ENCODE data around the gene DOCK1.

Gene DOCK1

GRCh38 chr10:127216274-127216673, 311.0 kb downstream of the DOCK1 start:
- Mint-ChIP-seq H3K27me3 (ENCODE audit: low read depth, poor library complexity) (peaks cover 3% of the 10 kb centered on the region), H3K4me1 (peaks cover 24% of the 10 kb centered on the region), H3K4me3 (peak overlapping the region; percentile 1), H3K27ac (peak overlapping the region; percentile 30), H3K9me3 (peaks cover 7% of the 10 kb centered on the region), H3K36me3 (ENCODE audit: low read depth) (peaks cover 16% of the 10 kb centered on the region)
- TF ChIP-seq CTCF (IDR thresholded peaks at IDR 0.05): no peak
- DNase-seq: no peak

GRCh38 chr10:127216786-127217185, 311.6 kb downstream of the DOCK1 start:
- H3K27me3 Mint-ChIP-seq (ENCODE audit: low read depth, poor library complexity): peaks cover 3% of the 10 kb centered on the region
- no peak overlapping the region for H3K4me3 Mint-ChIP-seq
- H3K36me3 Mint-ChIP-seq (ENCODE audit: low read depth): peaks cover 16% of the 10 kb centered on the region
- H3K4me1 Mint-ChIP-seq: peaks cover 24% of the 10 kb centered on the region
- no peak for TF ChIP-seq CTCF (IDR thresholded peaks at IDR 0.05)
- peak overlapping the region; percentile 30 for H3K27ac Mint-ChIP-seq
- no peak for DNase-seq
- peaks cover 7% of the 10 kb centered on the region for H3K9me3 Mint-ChIP-seq

- H3K4me1 Mint-ChIP-seq: peaks cover 24% of the 10 kb centered on the region
- no peak overlapping the region for H3K27ac Mint-ChIP-seq
- no peak for DNase-seq
- TF ChIP-seq CTCF (IDR thresholded peaks at IDR 0.05): no peak
- peaks cover 16% of the 10 kb centered on the region for H3K36me3 Mint-ChIP-seq (ENCODE audit: low read depth)
- no peak overlapping the region for H3K4me3 Mint-ChIP-seq
- peaks cover 7% of the 10 kb centered on the region for H3K9me3 Mint-ChIP-seq
- peaks cover 3% of the 10 kb centered on the region for H3K27me3 Mint-ChIP-seq (ENCODE audit: low read depth, poor library complexity)
Measured at GRCh38 chr10:127218658-127219057, 313.4 kb downstream of the DOCK1 start.

GRCh38 chr10:127221281-127221680, 316.1 kb downstream of the DOCK1 start:
- Mint-ChIP-seq H3K4me1 (peaks cover 9% of the 10 kb centered on the region), H3K36me3 (ENCODE audit: low read depth) (peaks cover 12% of the 10 kb centered on the region), H3K27ac (no peak overlapping the region), H3K4me3 (no peak overlapping the region), H3K9me3 (peaks cover 7% of the 10 kb centered on the region), H3K27me3 (ENCODE audit: low read depth, poor library complexity) (peaks cover 3% of the 10 kb centered on the region)
- DNase-seq: no peak
- TF ChIP-seq CTCF (IDR thresholded peaks at IDR 0.05): no peak

GRCh38 chr10:127227027-127227426, 321.8 kb downstream of the DOCK1 start:
- H3K4me3 Mint-ChIP-seq: no peak overlapping the region
- no peak for TF ChIP-seq CTCF (IDR thresholded peaks at IDR 0.05)
- peaks cover 3% of the 10 kb centered on the region for H3K27me3 Mint-ChIP-seq (ENCODE audit: low read depth, poor library complexity)
- peaks cover 12% of the 10 kb centered on the region for H3K4me1 Mint-ChIP-seq
- peaks cover 4% of the 10 kb centered on the region for H3K36me3 Mint-ChIP-seq (ENCODE audit: low read depth)
- H3K9me3 Mint-ChIP-seq: no peaks in the 10 kb centered on the region
- no peak for DNase-seq
- no peak overlapping the region for H3K27ac Mint-ChIP-seq

GRCh38 chr10:127227663-127228062, 322.4 kb downstream of the DOCK1 start:
- TF ChIP-seq CTCF (IDR thresholded peaks at IDR 0.05): no peak
- H3K9me3 Mint-ChIP-seq: no peaks in the 10 kb centered on the region
- H3K4me1 Mint-ChIP-seq: peaks cover 12% of the 10 kb centered on the region
- H3K4me3 Mint-ChIP-seq: no peak overlapping the region
- H3K27me3 Mint-ChIP-seq (ENCODE audit: low read depth, poor library complexity): peaks cover 3% of the 10 kb centered on the region
- H3K36me3 Mint-ChIP-seq (ENCODE audit: low read depth): peaks cover 4% of the 10 kb centered on the region
- DNase-seq: no peak
- H3K27ac Mint-ChIP-seq: no peak overlapping the region

Data from nephron progenitor cell (in vitro differentiated cells).